T1000 (cell line): ENCODE data around the gene TPP1.

ENCODE experiments used
- DNase-seq: peaks from one replicate; lab custom pipeline; 2025; ENCODE audit warnings: mixed read lengths; lab: John Stamatoyannopoulos, UW

The TPP1 gene

DNA sequence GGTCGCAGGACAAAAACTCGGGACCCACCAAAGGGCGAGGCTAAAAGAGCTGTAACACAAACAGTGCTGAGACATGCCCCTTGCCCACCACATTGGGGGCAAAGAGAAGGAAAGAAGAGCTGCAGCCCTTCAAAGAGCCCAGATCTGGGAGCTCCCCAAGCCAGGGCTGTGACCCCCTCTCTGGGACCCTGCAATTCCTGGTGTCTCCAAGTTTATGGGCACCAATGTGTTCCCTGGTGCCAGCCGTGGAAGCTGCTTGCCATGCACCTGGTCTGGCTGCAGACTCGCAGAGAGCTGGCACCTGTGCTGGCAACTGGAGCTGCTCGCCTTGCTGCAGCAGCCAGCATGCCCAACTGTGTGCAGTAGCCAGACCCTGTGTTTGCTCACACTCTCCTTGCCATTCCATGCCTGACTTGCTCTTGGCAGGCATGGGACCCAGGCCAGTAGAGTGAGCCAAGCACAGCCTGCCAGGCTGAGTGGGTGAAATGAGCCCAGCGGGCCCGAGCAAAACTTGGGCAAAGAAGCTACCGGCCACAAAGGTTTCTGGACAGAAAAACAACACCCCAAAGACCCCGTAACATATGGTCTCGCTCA lies 31.8 kb downstream of the TPP1 start:
- DNase-seq, result no peak

- no peak for DNase-seq
Measured at GRCh38 chr11:6586434-6587359, 32.5 kb downstream of the TPP1 start.

DNA sequence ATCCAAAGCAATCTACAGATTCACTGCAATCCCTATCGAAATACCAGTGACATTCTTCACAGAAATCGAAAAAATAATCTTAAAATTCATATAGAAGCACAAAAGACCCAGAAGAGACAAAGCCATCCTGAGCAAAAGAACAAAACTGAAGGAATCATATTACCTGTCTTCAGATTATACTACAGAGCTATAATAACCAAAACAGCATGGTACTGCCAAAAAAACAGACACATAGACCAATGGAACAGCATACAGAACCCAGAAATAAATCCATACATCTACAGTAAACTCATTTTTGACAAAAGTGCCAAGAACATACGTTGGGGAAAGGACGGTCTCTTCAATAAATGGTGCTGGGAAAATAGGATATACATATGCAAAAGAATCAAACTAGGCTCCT lies 34.7 kb downstream of the TPP1 start:
- no peak for DNase-seq

GRCh38 chr11:6583584-6583983 lies 35.6 kb downstream of the TPP1 start:
- DNase-seq, result no peak

GRCh38 chr11:6579681-6580080 lies 39.5 kb downstream of the TPP1 start:
- DNase-seq, result no peak

DNA sequence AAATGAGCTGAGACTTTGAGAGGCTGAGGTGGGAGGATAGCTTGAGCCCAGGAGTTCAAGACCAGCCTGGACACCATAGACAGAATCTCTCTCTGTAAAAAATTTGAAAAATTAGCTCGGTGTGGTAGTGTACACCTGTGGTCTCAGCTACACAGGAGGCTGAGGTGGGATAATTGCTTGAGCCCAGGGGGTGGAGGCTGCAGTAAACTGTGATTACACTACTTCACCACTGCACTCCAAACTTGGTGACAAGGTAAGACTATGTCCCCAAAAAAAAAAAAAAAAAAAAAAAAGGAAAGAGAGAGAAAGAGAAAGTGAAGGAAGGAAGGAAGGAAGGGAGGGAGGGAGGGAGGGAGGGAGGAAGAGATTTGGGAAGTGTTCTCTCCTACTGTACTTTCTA lies 41.1 kb downstream of the TPP1 start:
- no peak for DNase-seq

DNA sequence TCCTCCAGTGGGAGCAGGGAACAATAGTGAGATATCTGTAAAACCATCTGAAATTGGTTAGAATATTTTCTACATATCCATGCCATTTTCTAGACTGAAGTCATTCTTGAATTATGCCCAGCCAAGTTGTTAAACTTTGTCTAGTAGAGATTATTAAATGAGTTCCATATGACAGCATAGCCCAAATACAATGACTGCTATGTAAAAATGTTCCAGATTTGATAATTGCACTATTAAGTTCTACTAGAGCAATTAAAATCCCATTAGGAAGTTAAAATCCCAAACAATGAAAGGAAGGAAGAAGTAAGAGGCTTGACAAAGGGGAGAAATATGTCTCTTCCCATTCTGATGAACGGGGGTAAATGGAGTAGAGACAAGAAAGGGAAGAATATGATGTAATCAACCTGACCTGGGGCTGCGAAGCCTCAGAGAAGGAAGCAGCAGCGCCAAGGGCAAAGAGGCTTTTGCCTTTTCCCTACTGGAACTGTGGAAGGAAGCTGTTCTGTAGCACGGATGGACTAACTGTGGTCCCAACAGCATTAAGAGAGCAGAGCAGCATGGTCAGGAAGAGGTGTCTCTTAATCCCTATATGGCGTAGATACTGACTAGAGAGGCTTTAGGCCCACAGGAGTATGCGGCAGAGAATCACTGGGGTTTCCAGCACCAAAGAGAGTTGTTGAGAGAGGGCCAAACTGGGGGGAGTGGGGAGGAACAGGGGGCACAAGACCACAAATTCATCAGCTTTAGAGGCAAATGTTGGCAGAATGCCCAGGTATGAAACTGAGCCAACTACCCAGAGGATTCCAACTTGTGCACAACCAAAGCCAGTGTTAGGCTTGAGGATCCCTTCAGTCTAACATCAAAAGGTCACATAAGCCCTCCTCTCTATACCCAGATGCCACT lies 42.5 kb downstream of the TPP1 start:
- DNase-seq, result no peak

DNA sequence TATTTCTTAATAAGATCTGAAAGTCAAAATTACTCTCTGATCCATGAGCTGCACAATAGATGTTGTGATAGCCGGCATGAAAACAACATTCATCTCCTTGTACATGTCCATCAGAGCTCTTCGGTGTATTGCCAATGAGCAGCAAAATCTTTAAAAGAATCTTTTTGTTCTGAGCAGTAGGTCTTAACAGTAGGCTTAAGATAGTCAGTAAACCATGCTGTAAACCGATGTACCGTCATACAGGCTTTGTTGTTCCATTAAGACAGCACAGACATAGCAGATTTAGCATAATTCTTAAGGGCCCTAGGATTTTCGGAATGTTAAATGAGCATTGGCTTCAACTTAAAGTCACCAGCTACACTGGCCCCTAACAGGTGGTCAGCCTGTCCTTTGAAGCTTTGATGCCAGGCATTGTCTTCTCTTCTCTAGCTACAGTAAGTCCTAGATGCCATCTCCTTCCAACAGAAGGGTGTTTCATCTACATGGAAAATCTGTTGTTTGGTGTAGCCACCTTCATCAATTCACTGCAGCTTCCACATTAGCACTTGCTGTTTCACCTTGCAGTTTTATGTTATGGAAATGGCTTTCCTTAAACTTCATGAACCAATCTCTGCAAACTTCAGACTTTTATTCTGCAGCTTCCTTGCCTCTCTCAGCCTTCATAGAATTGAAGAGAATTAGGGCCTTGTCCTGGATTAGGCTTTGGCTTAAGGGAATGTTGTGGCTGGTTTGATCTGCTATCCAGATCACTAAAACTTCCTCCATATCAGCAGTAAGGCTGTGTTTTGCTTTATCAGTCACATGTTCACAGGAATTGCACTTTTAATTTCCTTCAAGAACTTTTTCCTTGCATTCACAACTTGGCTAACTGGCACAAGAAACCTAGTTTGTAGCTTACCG lies 44.2 kb downstream of the TPP1 start:
- no peak for DNase-seq

GRCh38 chr11:6572215-6572614 lies 47.0 kb downstream of the TPP1 start:
- DNase-seq, result no peak

- DNase-seq, result no peak
Measured at GRCh38 chr11:6571434-6572008, 47.7 kb downstream of the TPP1 start.

GRCh38 chr11:6570691-6571427 lies 48.4 kb downstream of the TPP1 start:
- no peak for DNase-seq

- DNase-seq, result no peak
Measured at GRCh38 chr11:6569706-6570105, 49.5 kb downstream of the TPP1 start.

- no peak for DNase-seq
Measured at GRCh38 chr11:6568191-6568918, 50.9 kb downstream of the TPP1 start.

DNA sequence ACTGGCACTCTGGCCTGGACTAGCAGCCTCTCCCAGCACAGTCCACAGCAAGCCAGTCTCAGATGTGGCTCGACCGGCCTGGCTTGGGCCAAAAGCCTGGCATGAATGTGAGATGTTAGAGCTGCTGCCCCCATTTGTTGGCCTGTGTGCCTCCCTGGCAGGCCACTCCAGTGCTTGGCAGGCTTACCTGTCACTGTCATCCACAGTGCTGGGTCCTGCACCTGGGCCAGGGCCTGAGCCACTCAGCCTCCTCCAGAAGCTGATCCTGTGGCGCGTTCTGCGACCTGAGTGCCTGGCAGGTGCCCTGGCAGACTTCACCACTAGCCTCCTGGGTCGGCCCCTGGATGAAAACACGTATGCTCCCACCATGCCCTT lies 51.9 kb downstream of the TPP1 start:
- no peak for DNase-seq

DNA sequence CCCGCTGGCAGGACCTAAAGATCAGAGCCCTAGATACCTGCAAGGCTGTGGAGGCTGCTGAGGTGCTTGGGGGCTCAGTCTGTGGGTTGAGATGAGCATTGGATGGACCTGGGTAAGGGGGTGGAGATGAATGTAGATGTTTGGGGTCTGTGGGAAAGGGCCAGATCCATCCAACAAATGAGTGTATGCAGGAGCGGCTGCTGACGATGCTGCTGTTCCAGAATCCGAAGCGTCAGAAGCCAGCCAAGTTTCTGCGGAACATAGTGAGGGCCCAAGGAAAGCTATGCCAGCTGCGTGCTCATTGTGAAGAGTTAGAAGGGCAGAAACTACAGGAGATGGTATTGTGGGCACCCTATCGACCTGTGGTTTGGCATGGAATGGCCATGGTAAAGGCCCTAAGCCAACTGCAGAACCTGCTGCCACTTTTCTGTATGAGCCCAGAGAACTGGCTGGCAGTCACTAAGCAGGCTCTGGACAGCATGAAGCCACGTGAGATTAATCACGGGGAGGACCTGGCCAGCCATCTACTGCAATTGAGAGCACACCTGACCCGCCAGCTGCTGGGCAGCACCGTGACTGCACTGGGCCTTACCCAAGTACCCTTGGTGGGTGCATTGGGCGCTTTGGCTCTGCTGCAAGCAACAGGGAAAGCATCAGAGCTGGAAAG lies 52.4 kb downstream of the TPP1 start:
- no peak for DNase-seq

- no peak for DNase-seq
Measured at GRCh38 chr11:6565988-6566703, 53.1 kb downstream of the TPP1 start.

DNA sequence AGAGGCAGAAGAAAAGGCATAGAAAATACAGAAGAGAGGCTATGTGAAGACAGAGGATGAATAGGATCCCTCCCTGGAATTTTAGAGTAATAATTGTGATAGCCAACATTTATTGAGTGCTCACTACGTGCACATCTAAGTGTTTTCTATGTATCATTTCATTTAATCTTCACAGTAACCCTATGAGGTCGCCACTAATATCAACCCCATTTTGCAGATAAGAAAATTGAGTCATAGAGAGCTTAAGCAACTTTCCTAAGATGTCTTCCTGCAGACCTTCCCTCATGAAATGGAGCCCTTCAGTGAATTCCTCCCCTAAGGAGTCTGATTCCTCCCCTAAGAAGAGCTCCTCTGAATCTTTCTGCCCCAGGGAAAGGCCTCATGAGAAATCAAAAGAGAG lies 53.9 kb downstream of the TPP1 start:
- no peak for DNase-seq

- no peak for DNase-seq
Measured at GRCh38 chr11:6563667-6564066, 55.6 kb downstream of the TPP1 start.
